DND-41 (cell line): ENCODE data around the gene ESYT3.

ENCODE experiments used
- ATAC-seq: fragments of 200-7000 bp; cut with Tn5 transposase; 3 replicates; pipeline ENCODE4 v1.9.1; 2021; ENCODE audit warnings: low read depth; ENCODE audit not compliant: insufficient read depth
- DNase-seq: peaks from one replicate; pipeline ENCODE4 v3.0.0-alpha.2; 2020
- H2AFZ ChIP-seq: 2 replicates; pipeline ENCODE4 v1.6.0; 2012; ENCODE audit warnings: low read depth, low read length
- H3K27ac ChIP-seq: 2 replicates; pipeline ENCODE4 v1.5.1; 2012; ENCODE audit warnings: low read length, inconsistent platforms
- H3K27me3 ChIP-seq: fragments of 200-600 bp; sonication (generic); 2 replicates; pipeline ENCODE4 v1.6.0; 2012; ENCODE audit warnings: low read length, mild to moderate bottlenecking, inconsistent platforms; ENCODE audit not compliant: insufficient read depth, poor library complexity
- H3K36me3 ChIP-seq: 2 replicates; pipeline ENCODE4 v1.5.1; 2012; ENCODE audit warnings: low read length, inconsistent platforms; ENCODE audit not compliant: insufficient read depth
- H3K4me1 ChIP-seq: 2 replicates; pipeline ENCODE4 v1.5.1; 2012; ENCODE audit warnings: mild to moderate bottlenecking, low read length; ENCODE audit not compliant: insufficient read depth
- H3K4me2 ChIP-seq: 2 replicates; pipeline ENCODE4 v1.6.0; 2012; ENCODE audit warnings: mild to moderate bottlenecking, moderate library complexity, low read length, inconsistent platforms; ENCODE audit not compliant: insufficient read depth
- H3K4me3 ChIP-seq, 2 experiments: fragments of 200-600 bp in 1 of 2; shearing (Covaris generic) in 1 of 2; 2 replicates each; pipeline ENCODE4 v1.5.1; 2012 to 2016; ENCODE audit warnings: inconsistent platforms in 2 of 2, low read length in 2 of 2, mild to moderate bottlenecking in 2 of 2, low read depth in 1 of 2, moderate library complexity in 1 of 2
- H3K79me2 ChIP-seq: 2 replicates; pipeline ENCODE4 v1.6.0; 2012; ENCODE audit warnings: low read length, inconsistent platforms; ENCODE audit not compliant: insufficient read depth
- H3K9ac ChIP-seq: 2 replicates; pipeline ENCODE4 v1.6.0; 2012; ENCODE audit warnings: low read depth, mild to moderate bottlenecking, inconsistent platforms, low read length, moderate library complexity
- H3K9me3 ChIP-seq: 2 replicates; pipeline ENCODE4 v1.5.1; 2012; ENCODE audit warnings: low read length, moderate library complexity, mild to moderate bottlenecking, inconsistent platforms; ENCODE audit not compliant: insufficient read depth, severe bottlenecking
- H4K20me1 ChIP-seq: 2 replicates; pipeline ENCODE4 v1.6.0; 2012; ENCODE audit warnings: low read length; ENCODE audit not compliant: insufficient read depth
- EZH2 ChIP-seq: IDR thresholded peaks from 3 replicates; pipeline ENCODE4 v1.6.1; 2012; ENCODE audit warnings: borderline replicate concordance, low read depth, mild to moderate bottlenecking, moderate library complexity, low read length, inconsistent platforms; ENCODE audit not compliant: severe bottlenecking
- TF ChIP-seq, protein P1 (sequence below): IDR thresholded peaks from 2 replicates; pipeline ENCODE4 v1.5.1; 2012; ENCODE audit warnings: borderline replicate concordance, low read length, moderate library complexity, mild to moderate bottlenecking; ENCODE audit not compliant: poor library complexity, severe bottlenecking; ENCODE audit errors: extremely low read depth

Gene ESYT3

DNA sequence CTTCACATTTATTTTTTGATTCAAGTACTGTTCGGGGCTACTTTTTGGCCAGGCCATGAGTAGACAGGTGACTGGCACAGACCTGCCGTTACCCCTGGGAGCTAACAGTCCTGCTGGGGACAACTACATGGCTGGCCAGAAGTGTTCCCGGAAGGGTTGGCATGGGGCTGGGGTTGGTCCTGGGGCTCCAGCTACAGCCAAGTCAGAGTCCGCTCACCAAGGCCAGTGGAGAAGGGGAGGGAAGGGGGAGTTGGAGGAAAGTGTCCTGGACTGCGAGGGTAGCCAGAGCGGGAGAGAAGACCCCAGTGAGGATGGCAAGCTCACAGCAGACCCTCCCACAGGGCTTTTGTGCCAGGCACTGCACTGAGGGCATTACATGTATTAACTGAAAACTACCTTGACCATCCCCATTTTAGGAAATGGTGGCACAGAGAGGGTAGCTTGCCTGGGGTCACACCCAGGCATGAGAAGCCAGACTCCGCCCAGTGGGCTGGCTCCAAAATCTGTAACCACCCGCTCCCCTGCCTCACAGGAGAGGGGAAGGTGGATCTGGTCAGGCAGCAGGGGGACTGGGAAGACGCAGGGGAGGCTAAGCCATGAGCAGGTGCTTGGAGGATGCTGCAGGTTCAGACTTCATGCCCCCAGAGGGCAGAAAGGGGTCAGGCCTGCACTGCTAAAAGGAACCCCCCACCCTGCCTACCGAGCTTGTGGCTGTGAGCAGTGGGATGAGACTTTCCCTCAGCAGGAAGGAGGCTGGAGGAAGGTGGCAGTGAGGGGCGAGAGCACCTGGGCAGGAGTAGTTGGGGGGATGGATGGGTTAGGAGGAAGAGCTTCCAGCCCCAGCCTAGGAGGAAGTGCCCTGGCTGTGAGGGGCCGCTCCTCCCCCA lies 38.3 kb upstream of the ESYT3 start:
- Histone ChIP-seq H3K27ac (no peak overlapping the region), H3K4me1 (no peaks in the 10 kb centered on the region), H4K20me1 (no peaks in the 10 kb centered on the region), H3K27me3 (peaks cover 5% of the 10 kb centered on the region), H3K4me2 (no peak overlapping the region), H3K4me3 (no peak overlapping the region), H3K36me3 (no peaks in the 10 kb centered on the region), H3K9me3 (no peaks in the 10 kb centered on the region), H3K9ac (no peak overlapping the region), H3K79me2 (no peaks in the 10 kb centered on the region), H2AFZ (no peak overlapping the region)
- TF ChIP-seq, protein P1, sequence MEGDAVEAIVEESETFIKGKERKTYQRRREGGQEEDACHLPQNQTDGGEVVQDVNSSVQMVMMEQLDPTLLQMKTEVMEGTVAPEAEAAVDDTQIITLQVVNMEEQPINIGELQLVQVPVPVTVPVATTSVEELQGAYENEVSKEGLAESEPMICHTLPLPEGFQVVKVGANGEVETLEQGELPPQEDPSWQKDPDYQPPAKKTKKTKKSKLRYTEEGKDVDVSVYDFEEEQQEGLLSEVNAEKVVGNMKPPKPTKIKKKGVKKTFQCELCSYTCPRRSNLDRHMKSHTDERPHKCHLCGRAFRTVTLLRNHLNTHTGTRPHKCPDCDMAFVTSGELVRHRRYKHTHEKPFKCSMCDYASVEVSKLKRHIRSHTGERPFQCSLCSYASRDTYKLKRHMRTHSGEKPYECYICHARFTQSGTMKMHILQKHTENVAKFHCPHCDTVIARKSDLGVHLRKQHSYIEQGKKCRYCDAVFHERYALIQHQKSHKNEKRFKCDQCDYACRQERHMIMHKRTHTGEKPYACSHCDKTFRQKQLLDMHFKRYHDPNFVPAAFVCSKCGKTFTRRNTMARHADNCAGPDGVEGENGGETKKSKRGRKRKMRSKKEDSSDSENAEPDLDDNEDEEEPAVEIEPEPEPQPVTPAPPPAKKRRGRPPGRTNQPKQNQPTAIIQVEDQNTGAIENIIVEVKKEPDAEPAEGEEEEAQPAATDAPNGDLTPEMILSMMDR = no peak
- TF ChIP-seq EZH2 = no peak
- ATAC-seq (no peak), DNase-seq (no peak)

DNA sequence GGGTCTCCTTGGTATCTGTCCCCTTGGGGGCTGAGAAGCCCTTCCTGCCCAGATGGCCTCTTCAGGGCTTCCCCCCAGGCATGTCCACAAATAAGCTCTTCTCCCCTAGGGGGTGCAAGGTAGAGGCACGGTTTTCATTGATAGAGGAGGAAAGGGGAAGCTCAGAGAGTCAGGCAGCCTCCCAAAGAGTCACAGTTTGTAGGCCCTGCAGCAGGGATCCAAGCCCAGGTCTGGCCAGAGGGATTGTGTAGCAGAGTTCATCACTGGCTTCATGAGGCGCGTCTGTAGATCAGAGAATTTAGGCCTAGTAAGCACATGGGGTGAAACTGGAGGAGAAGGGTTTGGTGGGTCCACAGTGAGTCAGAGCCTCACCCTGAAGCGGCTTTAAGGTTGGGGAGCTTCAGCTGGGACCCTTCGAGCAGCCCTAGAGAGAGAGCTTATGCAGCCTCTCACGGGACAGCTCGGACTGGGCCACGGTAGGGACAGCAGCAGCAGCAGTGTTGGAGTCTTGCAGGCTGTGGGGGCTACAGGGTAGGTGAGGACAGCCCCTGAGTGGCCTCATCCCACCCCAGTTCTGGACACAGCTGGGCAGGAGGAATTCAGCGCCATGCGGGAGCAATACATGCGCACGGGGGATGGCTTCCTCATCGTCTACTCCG lies 37.5 kb upstream of the ESYT3 start:
- DNase-seq (no peak), ATAC-seq (no peak)
- Histone ChIP-seq H3K4me3 (no peak overlapping the region), H3K4me1 (no peaks in the 10 kb centered on the region), H3K4me2 (no peak overlapping the region), H3K36me3 (no peaks in the 10 kb centered on the region), H3K27me3 (peaks cover 5% of the 10 kb centered on the region), H3K9ac (no peak overlapping the region), H3K27ac (no peak overlapping the region), H3K9me3 (no peaks in the 10 kb centered on the region), H2AFZ (no peak overlapping the region), H3K79me2 (no peaks in the 10 kb centered on the region), H4K20me1 (no peaks in the 10 kb centered on the region)
- no peak for TF ChIP-seq EZH2
- TF ChIP-seq, protein P1 = no peak

DNA sequence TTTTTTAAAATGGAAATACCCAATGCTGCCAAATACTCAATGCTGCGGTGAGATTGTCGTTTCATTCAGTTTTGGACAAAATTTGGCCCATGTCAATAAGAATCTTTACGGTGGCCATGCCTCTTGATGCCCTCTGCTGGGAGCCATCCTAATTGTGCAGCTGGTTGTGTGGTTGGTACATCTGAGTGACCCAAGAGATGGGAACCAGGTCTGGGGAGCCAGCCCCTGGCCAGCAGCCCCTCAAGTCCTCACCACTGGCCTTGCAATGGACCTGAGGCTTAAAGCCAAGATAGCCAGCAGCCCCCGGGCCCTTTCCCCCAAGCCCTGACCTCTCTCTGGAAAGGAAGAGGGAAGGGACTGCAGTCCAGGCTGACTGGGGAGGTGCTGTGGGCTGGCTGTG lies 36.4 kb upstream of the ESYT3 start:
- Histone ChIP-seq H3K27me3 (peaks cover 6% of the 10 kb centered on the region), H3K4me2 (no peak overlapping the region), H2AFZ (no peak overlapping the region), H4K20me1 (no peaks in the 10 kb centered on the region), H3K27ac (no peak overlapping the region), H3K4me1 (no peaks in the 10 kb centered on the region), H3K36me3 (no peaks in the 10 kb centered on the region), H3K9me3 (no peaks in the 10 kb centered on the region), H3K4me3 (no peak overlapping the region), H3K79me2 (no peaks in the 10 kb centered on the region), H3K9ac (no peak overlapping the region)
- DNase-seq = no peak
- ATAC-seq = no peak
- TF ChIP-seq, protein P1 = no peak
- no peak for TF ChIP-seq EZH2
